ENCODE data around the gene CEP72.

- no peak for TF ChIP-seq GATA2 (IDR thresholded peaks at IDR 0.05; ENCODE audit: low read depth, low read length)
- no peak for TF ChIP-seq GATA3 (IDR thresholded peaks at IDR 0.05; ENCODE audit: low read depth, low read length)
These were observed 39.3 kb downstream of the CEP72 start for GRCh38 chr5:651296-652022.

Data from SH-SY5Y (cell line).